ENCODE measurements around the gene CABLES2. TPM values are rescaled to one million over a fixed set of nuclear protein-coding genes. Genes with fewer than 3 reads are reported as not detected.
A peak's percentile ranks its signal among the peaks of the same experiment; 100 is the strongest.

CABLES2 gene
- total RNA-seq, 4 donors from 2014 or later: 2.8 to 5.3 (median 3.7) TPM

DNA sequence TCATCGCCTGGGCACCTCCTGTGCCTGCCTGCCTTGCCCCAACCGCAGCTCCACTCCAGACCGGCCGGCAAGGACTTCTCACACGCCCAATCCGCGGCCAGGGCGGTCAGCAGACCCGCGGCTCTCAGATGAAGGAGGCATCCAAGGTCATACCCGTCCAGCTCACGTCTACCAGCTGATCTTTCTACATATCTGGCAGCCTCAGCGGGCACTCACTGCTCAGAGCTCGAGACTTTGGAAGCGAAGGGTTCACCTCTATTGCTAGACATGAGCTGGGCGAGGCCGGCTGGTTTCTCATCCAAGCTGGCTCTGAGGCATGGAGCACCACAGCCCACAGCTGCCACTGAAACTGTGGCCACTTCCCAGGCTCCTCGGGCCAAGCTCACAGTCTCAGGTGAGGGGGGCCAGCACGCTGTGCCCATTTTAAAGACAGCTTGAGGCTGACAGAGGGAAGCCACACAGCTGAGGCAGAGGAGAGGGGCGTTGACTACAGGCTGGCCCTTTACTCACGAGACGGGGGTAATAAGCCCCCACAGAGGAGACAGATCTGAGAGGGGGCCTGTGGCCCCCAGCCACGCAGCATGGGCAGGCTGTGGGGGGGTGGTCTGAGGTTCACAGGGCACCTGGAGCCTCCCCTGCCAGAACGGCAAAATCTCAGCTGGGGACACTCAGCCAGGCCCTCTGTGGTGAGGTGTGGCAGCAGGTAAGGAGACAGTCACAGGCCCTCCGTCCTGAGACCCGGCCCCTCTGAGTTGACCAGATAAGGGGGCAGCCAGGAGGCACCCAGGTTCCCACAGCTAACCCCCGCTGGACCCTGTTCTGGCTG, 42.0 kb downstream of the CABLES2 start:
- TF ChIP-seq, protein P1, sequence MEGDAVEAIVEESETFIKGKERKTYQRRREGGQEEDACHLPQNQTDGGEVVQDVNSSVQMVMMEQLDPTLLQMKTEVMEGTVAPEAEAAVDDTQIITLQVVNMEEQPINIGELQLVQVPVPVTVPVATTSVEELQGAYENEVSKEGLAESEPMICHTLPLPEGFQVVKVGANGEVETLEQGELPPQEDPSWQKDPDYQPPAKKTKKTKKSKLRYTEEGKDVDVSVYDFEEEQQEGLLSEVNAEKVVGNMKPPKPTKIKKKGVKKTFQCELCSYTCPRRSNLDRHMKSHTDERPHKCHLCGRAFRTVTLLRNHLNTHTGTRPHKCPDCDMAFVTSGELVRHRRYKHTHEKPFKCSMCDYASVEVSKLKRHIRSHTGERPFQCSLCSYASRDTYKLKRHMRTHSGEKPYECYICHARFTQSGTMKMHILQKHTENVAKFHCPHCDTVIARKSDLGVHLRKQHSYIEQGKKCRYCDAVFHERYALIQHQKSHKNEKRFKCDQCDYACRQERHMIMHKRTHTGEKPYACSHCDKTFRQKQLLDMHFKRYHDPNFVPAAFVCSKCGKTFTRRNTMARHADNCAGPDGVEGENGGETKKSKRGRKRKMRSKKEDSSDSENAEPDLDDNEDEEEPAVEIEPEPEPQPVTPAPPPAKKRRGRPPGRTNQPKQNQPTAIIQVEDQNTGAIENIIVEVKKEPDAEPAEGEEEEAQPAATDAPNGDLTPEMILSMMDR (IDR thresholded peaks at IDR 0.05): no peak
- no peak for TF ChIP-seq POLR2A (IDR thresholded peaks at IDR 0.05)
- DNase-seq (ENCODE audit: low spot score in 2 of 2): no peak
- intact Hi-C loops (cut with DNase I; ENCODE audit: low total_unique reads): loop anchor here (10.0 kb wide), 1 partner anchor 50 kb away; no protein-coding TSS in a partner anchor
- H3K4me3 ChIP-seq (ENCODE audit: low read depth, poor library complexity, severe bottlenecking): no peak overlapping the region
- 20 to 24% methylated on average over 23 to 26 of the region's 27 CpGs for whole genome bisulfite sequencing, 2 donors

GRCh38 chr20:62363920-62364851, 42.9 kb downstream of the CABLES2 start:
- 50 to 51% methylated on average over 22 of the region's 22 CpGs for WGBS, 2 donors
- TF ChIP-seq, protein P1 (IDR thresholded peaks at IDR 0.05): no peak
- DNase-seq (ENCODE audit: low spot score in 2 of 2): peak in 1 of 2 donors; percentile 89
- H3K4me3 ChIP-seq (ENCODE audit: low read depth, poor library complexity, severe bottlenecking): no peak overlapping the region
- intact Hi-C loops (cut with DNase I; ENCODE audit: low total_unique reads): loop anchor here (10.0 kb wide), 1 partner anchor 49 kb away; no protein-coding TSS in a partner anchor

DNA sequence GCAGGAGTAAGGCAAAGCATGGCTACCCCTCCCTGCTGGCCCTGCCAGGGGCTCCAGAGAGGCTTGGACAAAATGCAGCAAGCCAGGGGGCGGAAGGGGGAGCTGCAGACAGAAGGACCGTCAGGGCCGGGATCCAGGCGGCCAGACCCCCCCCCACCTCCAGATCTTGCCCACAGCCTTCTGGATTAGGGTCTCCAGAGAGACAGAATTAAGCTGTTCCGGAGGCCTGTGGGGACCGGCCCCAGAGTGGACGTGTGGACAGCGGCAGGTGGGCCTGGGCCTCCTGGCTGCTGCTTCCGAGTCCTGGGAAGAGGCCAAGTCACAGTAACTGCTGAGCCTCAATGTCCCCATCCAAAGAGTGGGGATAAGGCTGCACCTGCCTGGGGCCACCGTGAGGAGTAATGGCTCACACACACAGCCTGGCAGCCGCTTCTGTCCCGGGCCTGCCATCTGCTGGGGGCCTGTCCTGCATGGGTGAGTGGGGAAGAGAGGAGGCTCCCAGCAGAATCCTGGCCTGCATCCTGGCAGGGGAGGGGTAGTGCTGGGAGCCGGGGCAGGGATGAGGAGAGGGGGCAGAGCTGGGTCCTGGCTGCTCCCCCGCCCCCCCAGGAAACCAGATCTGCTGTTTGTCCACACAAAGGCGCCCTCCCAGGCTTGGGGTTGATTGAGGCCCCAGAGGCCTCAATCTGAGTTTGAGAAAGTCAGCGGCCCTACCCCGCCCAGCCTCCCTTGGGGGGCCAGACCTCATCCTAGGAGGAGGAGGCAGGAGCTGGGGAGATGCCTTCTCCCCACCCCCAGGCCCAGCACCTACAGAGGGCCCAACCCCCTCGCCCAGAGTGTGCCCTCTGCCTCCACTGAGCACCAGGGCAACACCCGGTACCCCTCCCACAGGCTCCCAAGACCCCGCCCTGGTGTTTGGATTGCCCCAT, 43.8 kb downstream of the CABLES2 start:
- H3K4me3 ChIP-seq (ENCODE audit: low read depth, poor library complexity, severe bottlenecking): no peak overlapping the region
- 46 to 62% methylated on average over 17 to 19 of the region's 20 CpGs for WGBS, 2 donors
- TF ChIP-seq, protein P1 (IDR thresholded peaks at IDR 0.05): no peak
- no peak for TF ChIP-seq POLR2A (IDR thresholded peaks at IDR 0.05)
- DNase-seq (ENCODE audit: low spot score in 2 of 2): peak in 1 of 2 donors; percentile 84
- intact Hi-C loops (cut with DNase I; ENCODE audit: low total_unique reads): loop anchor here (10.0 kb wide), 1 partner anchor 48 kb away; no protein-coding TSS in a partner anchor

GRCh38 chr20:62362590-62362940, 44.5 kb downstream of the CABLES2 start:
- no peak for TF ChIP-seq POLR2A (IDR thresholded peaks at IDR 0.05)
- TF ChIP-seq, protein P1 (IDR thresholded peaks at IDR 0.05): no peak
- 52 to 54% methylated on average over 12 to 13 of the region's 13 CpGs for WGBS, 2 donors
- intact Hi-C loops (cut with DNase I; ENCODE audit: low total_unique reads): loop anchor here (10.0 kb wide), 1 partner anchor 48 kb away; no protein-coding TSS in a partner anchor
- no peak for DNase-seq (ENCODE audit: low spot score in 2 of 2)
- H3K4me3 ChIP-seq (ENCODE audit: low read depth, poor library complexity, severe bottlenecking): no peak overlapping the region
